Measurements from ENCODE around the gene OPCML. TPM values are rescaled to one million over a fixed set of nuclear protein-coding genes. Genes with fewer than 3 reads are reported as not detected.

OPCML gene
- total and polyA plus RNA-seq, 2 experiments from 2014 or later, result 1.2 to 4.4 TPM

DNA sequence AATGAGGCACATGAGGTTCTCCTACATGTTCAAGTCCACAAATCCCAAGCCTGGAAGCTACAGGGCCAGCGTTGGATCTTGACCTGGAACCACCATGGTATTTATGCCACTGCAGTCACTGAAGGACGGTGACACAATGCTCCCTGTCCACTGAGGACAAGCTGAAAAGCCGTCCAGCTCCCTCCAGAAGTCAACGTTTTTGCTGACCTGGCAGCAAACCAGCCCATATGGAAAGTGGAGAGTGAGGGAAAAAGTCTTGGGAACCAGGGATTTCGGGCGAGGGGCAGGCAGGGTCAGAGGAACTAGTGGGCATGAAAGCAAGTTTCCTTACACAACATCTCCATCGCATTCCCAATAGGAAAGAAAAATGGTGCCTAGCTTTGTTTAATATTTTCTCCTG lies 33.3 kb downstream of the OPCML start:
- Histone ChIP-seq H4K20me1 (replicated peaks; ENCODE audit: insufficient read depth) (peaks cover 5% of the 10 kb centered on the region), H3K4me2 (no peak overlapping the region), H3F3A (replicated peaks; ENCODE audit: low read depth) (no peaks in the 10 kb centered on the region), H3K4me1 (ENCODE audit: insufficient read depth) (peaks cover 12% of the 10 kb centered on the region), H3K27ac (ENCODE audit: low read depth) (no peak overlapping the region), H2AFZ (no peak overlapping the region), H3K4me3 (no peak overlapping the region), H3K27me3 (ENCODE audit: insufficient read depth) (no peaks in the 10 kb centered on the region), H3K79me2 (replicated peaks; ENCODE audit: insufficient read depth) (peaks cover 9% of the 10 kb centered on the region), H3K36me3 (ENCODE audit: insufficient read depth) (no peaks in the 10 kb centered on the region), H3K9me2 (ENCODE audit: insufficient read depth) (no peaks in the 10 kb centered on the region)
- DNase-seq (ENCODE audit: low spot score) (no peak), ATAC-seq (no peak)
- H3K4me1 Mint-ChIP-seq, result peaks cover 8% of the 10 kb centered on the region
- H3K27me3 Mint-ChIP-seq (ENCODE audit: insufficient read depth, low read depth, poor library complexity), result peaks cover 8% of the 10 kb centered on the region
- H3K4me3 Mint-ChIP-seq, result no peak overlapping the region
- peaks cover 6% of the 10 kb centered on the region; the same call in 2 of the 3 replicates for H3K36me3 Mint-ChIP-seq (ENCODE audit: low read depth)
- H3K9me3 Mint-ChIP-seq, result peaks cover 2% of the 10 kb centered on the region
- H3K27ac Mint-ChIP-seq, result no peak overlapping the region
- TF ChIP-seq, protein P1, sequence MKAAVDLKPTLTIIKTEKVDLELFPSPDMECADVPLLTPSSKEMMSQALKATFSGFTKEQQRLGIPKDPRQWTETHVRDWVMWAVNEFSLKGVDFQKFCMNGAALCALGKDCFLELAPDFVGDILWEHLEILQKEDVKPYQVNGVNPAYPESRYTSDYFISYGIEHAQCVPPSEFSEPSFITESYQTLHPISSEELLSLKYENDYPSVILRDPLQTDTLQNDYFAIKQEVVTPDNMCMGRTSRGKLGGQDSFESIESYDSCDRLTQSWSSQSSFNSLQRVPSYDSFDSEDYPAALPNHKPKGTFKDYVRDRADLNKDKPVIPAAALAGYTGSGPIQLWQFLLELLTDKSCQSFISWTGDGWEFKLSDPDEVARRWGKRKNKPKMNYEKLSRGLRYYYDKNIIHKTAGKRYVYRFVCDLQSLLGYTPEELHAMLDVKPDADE (IDR thresholded peaks at IDR 0.05), result no peak
- TF ChIP-seq, protein P2, sequence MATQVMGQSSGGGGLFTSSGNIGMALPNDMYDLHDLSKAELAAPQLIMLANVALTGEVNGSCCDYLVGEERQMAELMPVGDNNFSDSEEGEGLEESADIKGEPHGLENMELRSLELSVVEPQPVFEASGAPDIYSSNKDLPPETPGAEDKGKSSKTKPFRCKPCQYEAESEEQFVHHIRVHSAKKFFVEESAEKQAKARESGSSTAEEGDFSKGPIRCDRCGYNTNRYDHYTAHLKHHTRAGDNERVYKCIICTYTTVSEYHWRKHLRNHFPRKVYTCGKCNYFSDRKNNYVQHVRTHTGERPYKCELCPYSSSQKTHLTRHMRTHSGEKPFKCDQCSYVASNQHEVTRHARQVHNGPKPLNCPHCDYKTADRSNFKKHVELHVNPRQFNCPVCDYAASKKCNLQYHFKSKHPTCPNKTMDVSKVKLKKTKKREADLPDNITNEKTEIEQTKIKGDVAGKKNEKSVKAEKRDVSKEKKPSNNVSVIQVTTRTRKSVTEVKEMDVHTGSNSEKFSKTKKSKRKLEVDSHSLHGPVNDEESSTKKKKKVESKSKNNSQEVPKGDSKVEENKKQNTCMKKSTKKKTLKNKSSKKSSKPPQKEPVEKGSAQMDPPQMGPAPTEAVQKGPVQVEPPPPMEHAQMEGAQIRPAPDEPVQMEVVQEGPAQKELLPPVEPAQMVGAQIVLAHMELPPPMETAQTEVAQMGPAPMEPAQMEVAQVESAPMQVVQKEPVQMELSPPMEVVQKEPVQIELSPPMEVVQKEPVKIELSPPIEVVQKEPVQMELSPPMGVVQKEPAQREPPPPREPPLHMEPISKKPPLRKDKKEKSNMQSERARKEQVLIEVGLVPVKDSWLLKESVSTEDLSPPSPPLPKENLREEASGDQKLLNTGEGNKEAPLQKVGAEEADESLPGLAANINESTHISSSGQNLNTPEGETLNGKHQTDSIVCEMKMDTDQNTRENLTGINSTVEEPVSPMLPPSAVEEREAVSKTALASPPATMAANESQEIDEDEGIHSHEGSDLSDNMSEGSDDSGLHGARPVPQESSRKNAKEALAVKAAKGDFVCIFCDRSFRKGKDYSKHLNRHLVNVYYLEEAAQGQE (IDR thresholded peaks at IDR 0.05; ENCODE audit: unreplicated experiment), result no peak
- TF ChIP-seq ZNF114 (CRISPR knock-in tag; IDR thresholded peaks at IDR 0.05), result no peak
- no peak for TF ChIP-seq POLR2AphosphoS5 (IDR thresholded peaks at IDR 0.05; ENCODE audit: low read depth)
- TF ChIP-seq, protein P3, sequence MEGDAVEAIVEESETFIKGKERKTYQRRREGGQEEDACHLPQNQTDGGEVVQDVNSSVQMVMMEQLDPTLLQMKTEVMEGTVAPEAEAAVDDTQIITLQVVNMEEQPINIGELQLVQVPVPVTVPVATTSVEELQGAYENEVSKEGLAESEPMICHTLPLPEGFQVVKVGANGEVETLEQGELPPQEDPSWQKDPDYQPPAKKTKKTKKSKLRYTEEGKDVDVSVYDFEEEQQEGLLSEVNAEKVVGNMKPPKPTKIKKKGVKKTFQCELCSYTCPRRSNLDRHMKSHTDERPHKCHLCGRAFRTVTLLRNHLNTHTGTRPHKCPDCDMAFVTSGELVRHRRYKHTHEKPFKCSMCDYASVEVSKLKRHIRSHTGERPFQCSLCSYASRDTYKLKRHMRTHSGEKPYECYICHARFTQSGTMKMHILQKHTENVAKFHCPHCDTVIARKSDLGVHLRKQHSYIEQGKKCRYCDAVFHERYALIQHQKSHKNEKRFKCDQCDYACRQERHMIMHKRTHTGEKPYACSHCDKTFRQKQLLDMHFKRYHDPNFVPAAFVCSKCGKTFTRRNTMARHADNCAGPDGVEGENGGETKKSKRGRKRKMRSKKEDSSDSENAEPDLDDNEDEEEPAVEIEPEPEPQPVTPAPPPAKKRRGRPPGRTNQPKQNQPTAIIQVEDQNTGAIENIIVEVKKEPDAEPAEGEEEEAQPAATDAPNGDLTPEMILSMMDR (conservative IDR thresholded peaks at IDR 0.05; ENCODE audit: low read depth in 2 of 2), result no peak
- TF ChIP-seq, protein P4, sequence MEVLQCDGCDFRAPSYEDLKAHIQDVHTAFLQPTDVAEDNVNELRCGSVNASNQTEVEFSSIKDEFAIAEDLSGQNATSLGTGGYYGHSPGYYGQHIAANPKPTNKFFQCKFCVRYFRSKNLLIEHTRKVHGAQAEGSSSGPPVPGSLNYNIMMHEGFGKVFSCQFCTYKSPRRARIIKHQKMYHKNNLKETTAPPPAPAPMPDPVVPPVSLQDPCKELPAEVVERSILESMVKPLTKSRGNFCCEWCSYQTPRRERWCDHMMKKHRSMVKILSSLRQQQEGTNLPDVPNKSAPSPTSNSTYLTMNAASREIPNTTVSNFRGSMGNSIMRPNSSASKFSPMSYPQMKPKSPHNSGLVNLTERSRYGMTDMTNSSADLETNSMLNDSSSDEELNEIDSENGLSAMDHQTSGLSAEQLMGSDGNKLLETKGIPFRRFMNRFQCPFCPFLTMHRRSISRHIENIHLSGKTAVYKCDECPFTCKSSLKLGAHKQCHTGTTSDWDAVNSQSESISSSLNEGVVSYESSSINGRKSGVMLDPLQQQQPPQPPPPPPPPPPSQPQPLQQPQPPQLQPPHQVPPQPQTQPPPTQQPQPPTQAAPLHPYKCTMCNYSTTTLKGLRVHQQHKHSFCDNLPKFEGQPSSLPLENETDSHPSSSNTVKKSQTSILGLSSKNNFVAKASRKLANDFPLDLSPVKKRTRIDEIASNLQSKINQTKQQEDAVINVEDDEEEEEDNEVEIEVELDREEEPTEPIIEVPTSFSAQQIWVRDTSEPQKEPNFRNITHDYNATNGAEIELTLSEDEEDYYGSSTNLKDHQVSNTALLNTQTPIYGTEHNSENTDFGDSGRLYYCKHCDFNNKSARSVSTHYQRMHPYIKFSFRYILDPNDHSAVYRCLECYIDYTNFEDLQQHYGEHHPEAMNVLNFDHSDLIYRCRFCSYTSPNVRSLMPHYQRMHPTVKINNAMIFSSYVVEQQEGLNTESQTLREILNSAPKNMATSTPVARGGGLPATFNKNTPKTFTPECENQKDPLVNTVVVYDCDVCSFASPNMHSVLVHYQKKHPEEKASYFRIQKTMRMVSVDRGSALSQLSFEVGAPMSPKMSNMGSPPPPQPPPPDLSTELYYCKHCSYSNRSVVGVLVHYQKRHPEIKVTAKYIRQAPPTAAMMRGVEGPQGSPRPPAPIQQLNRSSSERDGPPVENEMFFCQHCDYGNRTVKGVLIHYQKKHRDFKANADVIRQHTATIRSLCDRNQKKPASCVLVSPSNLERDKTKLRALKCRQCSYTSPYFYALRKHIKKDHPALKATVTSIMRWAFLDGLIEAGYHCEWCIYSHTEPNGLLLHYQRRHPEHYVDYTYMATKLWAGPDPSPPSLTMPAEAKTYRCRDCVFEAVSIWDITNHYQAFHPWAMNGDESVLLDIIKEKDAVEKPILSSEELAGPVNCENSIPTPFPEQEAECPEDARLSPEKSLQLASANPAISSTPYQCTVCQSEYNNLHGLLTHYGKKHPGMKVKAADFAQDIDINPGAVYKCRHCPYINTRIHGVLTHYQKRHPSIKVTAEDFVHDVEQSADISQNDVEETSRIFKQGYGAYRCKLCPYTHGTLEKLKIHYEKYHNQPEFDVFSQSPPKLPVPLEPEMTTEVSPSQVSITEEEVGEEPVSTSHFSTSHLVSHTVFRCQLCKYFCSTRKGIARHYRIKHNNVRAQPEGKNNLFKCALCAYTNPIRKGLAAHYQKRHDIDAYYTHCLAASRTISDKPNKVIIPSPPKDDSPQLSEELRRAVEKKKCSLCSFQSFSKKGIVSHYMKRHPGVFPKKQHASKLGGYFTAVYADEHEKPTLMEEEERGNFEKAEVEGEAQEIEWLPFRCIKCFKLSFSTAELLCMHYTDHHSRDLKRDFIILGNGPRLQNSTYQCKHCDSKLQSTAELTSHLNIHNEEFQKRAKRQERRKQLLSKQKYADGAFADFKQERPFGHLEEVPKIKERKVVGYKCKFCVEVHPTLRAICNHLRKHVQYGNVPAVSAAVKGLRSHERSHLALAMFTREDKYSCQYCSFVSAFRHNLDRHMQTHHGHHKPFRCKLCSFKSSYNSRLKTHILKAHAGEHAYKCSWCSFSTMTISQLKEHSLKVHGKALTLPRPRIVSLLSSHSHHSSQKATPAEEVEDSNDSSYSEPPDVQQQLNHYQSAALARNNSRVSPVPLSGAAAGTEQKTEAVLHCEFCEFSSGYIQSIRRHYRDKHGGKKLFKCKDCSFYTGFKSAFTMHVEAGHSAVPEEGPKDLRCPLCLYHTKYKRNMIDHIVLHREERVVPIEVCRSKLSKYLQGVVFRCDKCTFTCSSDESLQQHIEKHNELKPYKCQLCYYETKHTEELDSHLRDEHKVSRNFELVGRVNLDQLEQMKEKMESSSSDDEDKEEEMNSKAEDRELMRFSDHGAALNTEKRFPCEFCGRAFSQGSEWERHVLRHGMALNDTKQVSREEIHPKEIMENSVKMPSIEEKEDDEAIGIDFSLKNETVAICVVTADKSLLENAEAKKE (CRISPR knock-in tag; IDR thresholded peaks at IDR 0.05), result no peak
- no peak for TF ChIP-seq ZNF331 (CRISPR knock-in tag; IDR thresholded peaks at IDR 0.05; ENCODE audit: low read depth)
- no peak for TF ChIP-seq EZH2 (IDR thresholded peaks at IDR 0.05; ENCODE audit: low read depth, unreplicated experiment)
- TF ChIP-seq STAT1 (IDR thresholded peaks at IDR 0.05; ENCODE audit: unreplicated experiment), result no peak
- TF ChIP-seq CREB1 (CRISPR knock-in tag; IDR thresholded peaks at IDR 0.05; ENCODE audit: low read depth), result no peak

Data from GM23338 (cell line).